Adrenal gland (tissue), 5 donors: ENCODE data around the gene GRM5.

Experiments
- CTCF ChIP-seq, 6 experiments: fragments of 450-650 bp in 4 of 6; fragments of 200-600 bp in 2 of 6; sonication (generic) in 1 of 6; IDR thresholded peaks; 1 replicate in 5 of 6; 2 replicates in 1 of 6; pipeline versions ENCODE4 v1.5.1 to v1.8.0; 2016 to 2021; ENCODE audit warnings: antibody characterized with exemption in 6 of 6, mild to moderate bottlenecking in 2 of 6, moderate library complexity in 1 of 6
- POLR2A ChIP-seq, 2 donors: fragments of 450-650 bp; IDR thresholded peaks; one replicate each; pipeline ENCODE4 v1.6.1; 2017; ENCODE audit warnings: antibody characterized with exemption in 2 of 2, mild to moderate bottlenecking in 2 of 2, moderate library complexity in 1 of 2
- donor health status: DM: no; HTN: no; CAD: no.

GRCh38 chr11:88482871-88483301 lies 582.9 kb downstream of the GRM5 start:
- TF ChIP-seq CTCF (IDR thresholded peaks at IDR 0.05) (no peak), POLR2A (IDR thresholded peaks at IDR 0.05) (no peak)
